Activated CD4-positive, alpha-beta T cell treated with anti-CD3 and anti-CD28 coated beads, Interleukin-2, amount 50 U/mL, for 48 hours (primary cell): ENCODE results near the gene CFAP20.
"Not testable (repeated sequence)": the region's sequence is repeated elsewhere in the genome, so short reads cannot be mapped to it uniquely, and the experiment has no call there.

ENCODE experiments used
- DNase-seq, 2 experiments: peaks; one replicate each; pipeline ENCODE4 v3.0.0-alpha.2; 2020

The CFAP20 gene

DNA sequence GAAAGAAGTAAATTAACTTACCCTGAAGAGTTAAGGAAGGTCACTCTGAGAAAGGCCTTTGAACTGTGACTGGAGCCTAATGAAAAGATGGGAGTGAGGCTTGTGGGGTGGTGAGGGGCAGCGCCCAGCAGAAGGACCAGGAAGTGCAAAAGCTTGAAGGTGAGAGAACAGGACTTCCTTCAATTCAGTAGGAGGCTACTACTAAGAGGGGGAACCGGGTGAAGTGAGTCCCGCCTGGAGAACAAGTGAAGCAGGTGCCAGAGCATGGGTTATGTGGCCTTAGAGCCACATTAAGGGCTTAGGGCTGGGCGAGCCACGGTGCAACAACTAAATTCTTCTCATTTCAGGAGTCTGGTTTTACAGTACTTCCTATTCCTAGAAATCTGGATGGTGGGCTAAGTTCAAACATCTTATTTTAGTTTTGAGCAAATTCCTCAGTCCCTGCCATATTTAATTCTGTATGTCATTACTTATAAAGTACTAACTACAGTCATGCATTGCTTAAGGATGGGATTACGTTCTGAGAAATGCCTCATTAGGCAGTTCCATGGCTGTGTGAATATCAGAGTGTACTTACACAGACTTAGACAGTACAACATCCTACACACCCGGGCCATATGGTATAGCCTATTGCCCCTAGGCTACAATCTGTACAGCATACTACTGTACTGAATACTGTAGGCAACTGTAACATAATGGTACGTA, 5.1 kb downstream of the CFAP20 start:
- DNase-seq, result no peak

DNA sequence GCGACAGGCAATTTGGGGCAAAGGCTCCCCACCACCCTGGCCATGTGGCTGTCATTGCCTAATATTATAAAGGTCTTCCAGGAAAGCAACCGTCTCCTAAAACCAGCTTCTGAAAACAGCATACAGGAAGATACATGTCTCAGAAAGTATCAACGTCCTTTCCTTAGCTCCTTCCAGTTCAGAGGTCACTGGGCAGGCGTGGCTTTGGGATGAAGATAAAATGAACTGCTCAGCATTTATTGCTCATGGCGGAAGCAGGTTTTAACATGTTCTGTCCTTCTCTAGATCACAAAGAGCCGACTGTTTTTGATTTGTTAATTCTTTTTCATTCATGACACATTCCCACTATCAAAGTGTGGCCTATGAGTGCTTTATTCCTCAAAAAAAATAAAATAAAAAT, 8.0 kb downstream of the CFAP20 start:
- no peak for DNase-seq

DNA sequence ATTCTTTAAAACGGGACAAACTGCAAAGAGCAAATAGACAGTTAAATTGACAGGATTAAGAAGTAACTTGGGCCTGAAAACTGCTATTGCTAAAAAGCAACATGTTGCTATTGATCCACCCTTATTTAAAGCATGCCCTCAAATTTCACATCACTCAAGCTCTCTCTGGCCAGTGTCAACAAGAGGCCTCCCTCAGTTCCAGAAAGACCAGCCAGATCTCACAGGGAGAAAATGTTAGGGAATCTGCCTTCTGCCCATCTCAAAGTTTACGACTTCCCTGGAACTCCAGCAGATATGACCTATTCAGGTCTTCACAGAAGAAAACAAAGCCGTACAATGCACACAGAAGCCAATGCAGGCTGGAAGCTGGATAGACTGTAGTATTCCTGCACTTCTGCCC, 8.9 kb downstream of the CFAP20 start:
- DNase-seq, result no peak

DNA sequence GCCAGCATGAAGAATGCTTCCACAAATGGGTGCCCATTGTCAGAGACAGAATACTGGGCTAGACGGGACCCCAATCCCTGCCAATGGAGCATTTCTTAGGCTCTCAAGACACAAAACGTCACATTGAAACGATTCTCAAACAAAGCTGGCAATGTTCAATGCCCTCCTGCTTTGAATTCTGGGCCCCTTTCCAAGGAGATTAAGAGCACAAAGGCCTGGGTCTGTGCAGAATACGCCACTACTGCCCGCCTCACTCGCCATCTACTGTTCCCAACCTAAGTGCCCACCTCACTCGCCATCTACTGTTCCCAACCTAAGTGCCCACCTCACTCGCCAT, 9.7 kb downstream of the CFAP20 start:
- no peak for DNase-seq

DNA sequence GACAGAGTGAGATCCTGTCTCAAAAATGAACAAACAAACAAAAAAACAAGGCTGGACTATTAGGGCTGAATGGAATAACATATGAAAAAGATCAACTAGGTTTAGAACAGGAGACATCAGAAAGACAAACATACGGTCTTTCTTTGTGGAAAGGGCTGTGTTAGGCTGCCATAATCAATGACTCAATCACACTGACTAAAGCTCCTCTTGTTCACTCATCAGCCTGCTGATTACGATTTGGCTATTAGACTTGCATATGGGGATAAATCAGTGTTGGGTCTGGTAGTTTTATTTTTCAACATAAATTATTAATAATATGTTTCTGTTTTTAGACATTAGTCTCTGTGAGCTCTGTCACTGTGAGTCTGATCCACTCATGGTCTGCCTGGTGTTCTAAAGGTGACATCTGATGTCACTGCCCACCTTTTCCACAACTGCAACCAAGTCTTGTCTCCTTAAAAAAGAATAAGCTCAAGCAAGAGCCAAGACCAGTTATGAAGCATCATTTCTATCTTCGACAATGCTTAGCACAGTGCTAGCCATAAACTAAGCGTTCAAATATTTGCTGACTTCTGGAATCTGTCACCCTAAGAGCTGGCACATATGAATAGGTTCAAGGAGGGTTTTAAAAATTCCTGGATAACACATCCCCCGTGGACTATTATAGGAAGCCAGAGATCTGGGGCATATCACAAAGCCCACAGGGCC, 10.2 kb downstream of the CFAP20 start:
- DNase-seq, result no peak

DNA sequence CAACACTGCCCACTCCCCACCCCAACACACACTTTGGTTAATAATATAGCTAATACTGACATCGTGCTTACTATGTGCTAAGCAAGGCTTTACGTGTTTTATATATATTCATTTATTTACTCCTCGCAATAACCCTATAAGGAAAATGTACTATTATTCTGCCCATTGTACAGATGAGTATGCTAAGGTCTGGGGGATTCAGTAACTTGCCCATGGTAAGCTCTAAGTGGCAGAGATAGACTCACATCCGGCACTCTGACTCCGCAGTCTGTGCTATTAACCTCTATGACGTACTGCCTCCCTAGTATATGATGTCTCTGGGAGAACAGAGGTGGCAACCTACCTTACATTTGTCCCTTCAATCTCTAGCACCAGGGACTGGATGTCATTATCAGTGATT, 12.7 kb downstream of the CFAP20 start:
- DNase-seq, result no peak

DNA sequence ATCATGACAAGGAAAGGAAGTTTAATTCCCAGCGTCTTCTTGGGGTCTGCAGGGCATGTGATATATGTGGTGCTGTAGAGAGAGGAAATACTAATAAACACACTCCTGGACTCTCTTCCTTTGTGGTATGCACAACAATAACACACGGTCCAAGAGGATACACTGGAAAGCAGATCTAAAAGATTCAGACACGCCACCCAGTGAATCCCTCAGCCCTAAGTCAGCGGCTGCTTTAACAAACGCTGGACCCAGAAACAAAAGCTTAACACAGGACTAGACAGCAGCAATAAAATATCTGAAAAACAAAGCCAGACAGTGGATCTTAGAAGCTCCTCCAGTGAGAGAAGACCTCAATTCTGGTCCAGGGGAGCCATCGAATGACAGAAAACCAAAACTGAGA, 13.1 kb downstream of the CFAP20 start:
- no peak for DNase-seq

DNA sequence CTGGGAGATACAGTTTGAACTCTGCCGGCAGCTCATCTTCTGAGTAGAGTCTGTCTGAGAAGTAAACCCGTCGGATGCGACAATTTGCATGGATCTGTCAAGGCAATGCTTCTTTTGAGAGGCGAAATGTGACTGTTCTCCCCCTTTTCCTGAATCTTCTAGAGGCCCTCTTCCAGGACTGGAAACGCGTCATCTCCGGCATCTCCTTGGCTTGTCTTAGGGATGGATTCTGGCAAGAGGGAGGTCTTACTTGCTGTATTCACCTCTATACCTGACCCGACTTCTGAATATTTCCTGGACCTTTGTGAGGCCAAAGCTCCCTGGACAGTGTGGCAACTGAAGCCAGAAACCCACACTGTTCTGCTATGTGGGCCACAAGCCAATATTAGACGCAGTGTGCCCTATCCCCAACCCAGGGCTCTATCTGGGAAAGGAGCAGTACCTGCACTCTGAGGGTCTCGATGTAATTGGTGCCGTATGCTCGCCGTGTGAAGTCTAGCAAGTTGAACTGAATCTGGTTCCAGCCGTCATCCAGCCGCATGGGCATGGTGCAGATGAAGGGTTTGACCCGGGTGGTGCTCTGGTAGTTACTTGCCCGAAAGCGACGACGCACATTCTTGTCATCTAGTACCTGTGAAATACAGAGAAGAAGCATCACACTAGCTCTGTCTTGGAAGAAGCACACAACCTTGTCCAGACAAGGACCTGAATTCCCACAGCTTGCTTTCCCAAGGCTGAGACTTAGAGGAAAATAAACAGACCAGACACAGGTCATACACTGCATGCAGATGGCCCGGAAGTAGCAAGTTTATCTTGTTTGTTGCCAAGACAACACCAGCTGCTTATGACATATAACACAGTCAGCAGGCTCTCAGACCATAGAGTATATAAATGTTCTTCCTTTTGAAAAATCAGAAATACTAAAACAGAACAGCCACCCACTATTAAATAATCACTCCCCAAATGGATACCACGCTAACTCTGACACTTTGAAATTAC, 14.1 kb downstream of the CFAP20 start:
- DNase-seq, result no peak

DNA sequence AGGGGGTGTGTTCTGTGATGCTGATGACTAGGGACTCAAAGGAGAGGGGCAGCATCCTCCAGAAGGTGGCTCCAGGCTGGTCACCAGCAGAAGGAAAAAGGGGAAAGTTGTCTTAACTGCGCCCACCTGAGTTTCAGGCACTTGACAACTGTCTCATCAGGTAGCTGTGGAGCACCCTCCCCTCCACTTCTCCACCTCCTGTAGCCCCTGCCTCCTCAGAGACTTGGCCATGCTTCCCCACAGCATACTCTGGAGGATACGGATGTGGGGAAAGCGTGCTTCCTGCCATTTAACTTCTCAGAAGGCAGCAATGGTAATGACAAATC, 17.9 kb downstream of the CFAP20 start:
- DNase-seq, result no peak

DNA sequence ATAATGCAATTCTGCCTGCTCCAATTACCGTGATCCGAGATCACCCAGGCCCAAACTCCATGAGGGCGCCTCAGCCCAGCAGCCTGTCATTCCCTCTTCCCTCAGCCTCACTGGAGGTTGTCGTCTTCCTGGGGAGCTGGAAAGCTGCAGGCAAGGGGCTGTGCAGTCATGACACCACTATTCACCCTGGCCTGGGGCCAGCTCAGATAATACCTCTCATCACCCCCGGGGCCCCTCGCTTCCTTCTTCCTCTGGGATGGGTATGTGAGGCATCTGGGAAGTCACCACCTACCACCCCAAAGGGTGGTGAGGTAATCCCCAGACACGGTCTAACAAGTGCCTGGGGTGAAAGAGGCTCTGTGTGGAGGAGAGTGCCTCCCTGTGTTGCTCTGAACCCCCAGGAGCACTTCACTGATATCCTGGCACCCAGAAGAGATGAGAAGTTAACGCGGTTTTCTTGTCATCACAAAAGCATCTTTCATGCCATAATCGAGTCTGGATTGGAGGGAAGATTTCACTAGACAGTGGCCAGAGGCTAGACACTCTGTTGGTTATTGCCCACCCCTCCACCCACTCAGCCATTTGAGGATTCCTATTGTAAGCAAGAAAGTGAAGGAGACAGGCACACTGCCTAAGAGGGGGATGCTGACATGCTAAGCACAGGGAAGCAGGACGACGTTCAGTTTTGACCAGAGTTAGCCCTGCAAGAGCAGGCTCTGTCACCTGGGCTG, 18.4 kb downstream of the CFAP20 start:
- DNase-seq, result no peak

DNA sequence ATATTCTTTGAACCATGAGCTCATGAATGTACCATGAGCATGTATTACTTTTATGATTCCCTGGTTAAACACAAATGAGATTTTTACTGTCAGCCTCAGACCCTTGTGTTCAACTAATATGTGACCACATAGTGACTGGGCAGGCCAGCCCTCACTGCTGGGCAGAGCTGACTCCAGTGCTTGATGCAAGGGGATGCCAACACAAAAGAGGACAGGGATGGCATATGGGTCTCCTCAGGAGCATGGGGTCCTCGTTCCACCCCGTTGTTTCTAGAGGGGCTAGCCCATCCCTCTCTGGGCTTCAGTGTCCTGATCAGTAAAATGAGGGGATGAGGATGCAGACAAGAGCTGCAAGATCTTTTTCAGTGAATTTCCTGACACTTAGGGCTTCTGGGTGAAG, 19.3 kb downstream of the CFAP20 start:
- no peak for DNase-seq

DNA sequence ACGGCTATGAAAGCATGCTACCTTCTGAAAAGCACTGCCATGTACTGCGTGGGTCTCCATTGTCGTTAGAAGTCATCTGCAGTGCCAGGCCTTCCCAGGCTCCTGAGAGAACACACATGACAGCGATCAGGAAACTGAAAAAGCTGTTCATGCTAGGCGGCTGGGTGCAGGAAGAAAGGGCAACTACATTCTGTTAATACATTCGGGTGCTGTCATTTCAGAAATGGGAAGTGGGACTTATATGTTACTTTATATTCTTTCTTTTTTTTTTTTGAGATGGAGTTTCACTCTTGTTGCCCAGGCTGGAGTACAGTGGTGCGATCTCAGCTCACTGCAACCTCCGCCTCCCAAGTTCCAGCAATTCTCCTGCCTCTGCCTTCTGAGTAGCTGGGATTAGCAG, 19.9 kb downstream of the CFAP20 start:
- no peak for DNase-seq

DNA sequence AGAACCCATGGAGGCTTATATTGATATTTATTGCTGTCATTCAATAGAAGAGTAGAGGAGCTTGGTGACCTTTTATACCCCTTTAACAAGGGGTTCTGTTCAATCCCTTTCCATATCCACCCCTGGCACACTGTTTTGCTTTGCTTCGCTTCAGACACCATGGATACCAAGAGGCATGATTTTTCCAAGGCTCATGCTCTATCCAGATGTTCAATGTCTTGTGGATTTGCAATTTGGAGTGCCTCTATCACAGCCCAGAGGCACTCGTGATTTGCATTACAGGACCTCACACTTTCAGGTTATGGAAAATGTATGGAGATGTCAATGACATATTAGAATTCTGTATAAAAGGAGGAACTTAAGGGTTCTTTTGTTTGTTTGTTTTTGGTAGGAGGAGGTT, 21.5 kb downstream of the CFAP20 start:
- DNase-seq, result no peak

DNA sequence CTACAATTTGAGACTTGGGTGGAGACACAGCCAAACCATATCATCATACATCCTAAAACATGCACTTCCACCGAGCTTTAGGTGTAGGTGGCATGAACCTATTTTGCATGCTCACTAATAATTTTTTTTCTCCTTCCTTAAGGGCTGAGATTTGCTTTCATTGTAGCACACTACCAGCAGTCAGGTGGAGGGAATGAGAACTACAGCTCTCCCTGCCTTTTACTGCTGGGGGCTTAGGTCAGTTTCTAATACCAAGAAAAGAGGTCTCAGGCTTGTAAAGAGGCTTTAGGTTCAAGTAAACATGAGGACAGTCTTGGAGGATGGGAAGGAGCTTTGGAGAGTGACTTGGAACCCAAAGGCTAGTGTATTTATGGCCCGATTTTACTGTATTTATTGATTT, 22.0 kb downstream of the CFAP20 start:
- DNase-seq, result no peak

DNA sequence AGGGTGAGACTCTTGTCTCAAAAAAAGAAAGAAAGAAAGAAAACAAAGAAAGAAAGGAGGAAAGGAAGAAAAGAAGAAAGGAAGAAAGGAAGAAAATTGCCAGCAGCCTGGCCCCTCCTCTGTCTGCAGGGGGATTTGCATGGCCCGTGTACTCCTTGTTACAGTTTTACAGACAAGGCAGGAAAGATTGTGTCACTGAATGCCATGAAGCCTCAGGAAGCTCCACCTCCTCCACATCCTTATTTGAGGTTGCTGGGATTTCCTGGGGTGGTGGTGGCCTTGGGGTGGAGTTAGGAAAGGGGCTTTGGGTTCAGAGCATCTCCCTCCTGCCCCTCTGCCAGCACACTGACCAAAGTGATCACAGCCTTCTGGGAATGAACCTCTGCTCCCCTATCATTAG, 23.6 kb downstream of the CFAP20 start:
- no peak for DNase-seq

DNA sequence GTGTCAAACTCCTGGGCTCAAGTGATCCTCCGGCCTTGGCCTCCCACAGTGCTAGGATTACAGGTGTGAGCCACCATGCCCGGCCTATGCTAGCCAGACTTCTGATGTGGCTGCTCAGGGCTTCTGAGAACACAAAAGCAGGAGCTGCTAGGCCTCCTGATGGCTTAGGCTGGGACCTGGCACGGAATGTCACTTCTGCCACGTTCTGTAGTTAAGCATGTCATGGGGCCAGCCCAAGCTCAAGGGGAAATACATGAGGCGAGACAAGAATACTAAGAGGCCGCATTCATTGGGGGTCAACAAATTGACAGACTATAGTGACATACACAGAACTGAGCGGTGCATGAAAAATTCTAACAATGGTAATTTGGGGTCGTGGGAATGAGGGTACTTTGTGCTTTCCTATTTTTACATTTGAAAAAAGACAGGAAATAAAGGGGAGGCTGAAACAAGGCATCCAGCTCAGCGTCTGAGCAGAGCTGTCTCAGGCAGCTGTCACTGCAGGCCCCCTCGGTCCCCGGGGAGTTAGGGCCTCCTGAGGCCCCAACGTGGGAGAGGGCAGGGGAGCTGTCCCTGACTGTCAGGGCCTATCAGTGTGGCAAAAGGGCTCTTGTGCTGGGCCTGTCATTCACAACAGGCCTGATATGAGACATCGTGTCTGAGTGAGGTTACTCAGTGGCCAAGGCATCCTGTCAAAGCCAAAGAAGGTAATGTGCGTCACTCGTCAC, 26.4 kb downstream of the CFAP20 start:
- DNase-seq, result no peak

DNA sequence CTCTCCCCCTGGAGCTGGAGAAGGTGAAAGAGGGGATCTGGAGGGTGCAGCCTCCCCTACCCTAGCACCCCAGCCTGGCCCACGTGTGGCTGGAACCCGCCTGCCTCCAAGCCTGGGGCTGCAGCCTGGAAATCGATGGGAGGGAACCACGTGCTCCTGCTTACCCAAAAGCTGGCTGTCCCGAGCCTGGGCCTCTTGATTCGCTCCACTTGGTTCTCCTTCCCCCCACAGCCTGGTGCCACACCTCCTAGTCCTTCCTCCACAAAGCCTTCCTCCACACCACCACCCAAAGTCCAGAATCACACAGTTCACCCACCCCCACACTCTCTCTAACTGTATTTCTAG, 29.3 kb downstream of the CFAP20 start:
- DNase-seq, result no peak

DNA sequence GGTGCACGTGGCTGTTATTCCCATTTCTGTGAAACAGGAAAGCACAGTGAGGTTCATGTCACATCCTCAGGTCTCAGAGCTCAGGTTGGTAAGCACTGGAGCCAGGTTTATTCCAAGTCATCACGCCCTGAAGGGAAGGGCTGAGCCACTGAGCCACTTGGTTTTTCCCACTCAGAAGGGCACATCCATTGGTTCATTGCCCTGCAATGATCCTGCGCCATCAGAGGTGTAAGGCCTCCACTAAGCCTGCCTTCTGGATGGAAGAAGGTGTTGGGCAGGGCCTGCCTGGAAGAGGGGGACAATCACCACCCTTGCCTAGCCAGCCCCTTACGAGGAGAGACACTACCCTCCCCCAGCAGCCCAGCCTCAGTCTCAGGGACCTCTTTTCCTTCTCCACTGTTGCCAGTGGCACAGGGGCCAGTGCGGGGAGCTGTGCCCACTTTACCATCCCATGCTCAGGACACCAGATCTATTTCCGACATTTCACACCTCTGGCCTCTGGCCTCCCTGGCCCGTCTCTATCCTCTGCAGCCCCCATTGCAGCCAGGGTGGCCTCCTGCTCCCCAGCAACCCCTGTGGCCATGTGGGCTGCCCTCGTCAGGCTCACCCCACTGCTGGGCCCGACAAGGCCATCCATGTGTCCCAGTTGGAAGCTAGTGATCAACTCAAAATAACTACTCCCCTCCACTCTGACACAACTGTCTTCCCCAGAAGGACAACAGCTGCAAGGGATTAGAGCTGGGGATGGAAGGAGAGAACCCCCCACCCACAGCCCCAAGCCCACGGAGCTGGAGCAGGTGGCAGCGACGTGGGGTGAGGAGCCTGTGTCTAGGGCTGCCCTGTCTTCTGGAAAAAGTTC, 29.9 kb downstream of the CFAP20 start:
- no peak for DNase-seq

DNA sequence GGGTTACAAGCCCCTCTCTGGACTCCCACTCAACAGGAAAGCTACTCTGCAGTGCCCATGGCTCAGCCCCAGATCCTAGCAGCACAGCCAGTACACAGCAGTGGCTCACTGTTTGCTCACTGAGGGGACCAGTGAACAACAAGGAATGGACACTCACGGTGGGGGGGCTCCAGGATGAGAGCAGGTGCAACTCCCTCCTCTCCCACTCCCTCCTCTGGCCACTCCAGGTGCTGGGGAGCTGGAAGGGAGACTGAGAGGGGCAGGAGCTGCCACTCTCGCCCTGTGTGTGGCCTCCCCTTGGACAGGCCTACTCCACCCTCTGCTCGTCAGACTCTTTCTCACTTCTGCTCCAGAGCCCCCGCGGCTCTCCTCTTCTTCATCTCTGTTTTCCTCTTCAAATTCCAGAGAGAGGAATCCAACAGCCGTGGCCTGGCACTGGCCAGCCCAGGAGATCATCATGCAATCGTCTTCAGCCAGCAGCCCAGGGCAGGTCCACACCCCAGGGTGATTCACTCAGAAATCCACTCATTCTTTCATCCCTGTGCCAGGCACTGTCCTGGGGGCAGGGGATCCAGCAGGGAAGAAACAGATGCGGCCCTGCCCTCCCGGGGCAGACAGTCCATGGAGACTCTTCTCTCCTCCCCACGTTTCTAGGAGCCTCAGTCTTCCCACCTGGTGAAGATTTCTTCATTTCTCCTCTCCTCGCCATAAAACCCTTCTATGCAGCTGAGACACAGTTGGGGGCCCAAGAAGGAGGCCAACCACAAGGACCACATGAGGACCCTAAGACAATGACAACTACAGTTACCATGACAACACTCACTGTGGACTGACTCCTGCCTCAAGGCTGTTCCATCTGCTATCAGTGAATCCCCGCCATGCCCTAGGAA, 30.7 kb downstream of the CFAP20 start:
- no peak for DNase-seq

DNA sequence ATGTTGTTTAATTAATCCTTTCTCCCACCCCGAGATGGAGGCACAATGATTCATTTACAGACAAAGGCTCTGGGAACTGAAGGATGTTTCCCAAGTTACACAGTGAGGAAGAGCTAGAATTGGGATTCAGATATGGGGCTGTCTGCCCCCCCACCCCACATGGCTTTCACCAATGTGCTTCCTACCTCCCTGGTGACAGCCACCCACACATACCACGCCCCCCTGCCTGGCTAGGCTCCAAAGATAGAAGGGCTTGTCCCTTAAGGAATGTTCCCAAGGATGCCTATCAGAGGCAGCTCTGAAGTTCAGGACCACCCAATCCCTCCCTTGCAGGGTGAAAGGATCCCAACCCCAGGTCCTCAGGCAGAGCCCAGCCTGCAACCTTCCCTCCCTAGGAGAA, 32.9 kb downstream of the CFAP20 start:
- DNase-seq, result no peak

DNA sequence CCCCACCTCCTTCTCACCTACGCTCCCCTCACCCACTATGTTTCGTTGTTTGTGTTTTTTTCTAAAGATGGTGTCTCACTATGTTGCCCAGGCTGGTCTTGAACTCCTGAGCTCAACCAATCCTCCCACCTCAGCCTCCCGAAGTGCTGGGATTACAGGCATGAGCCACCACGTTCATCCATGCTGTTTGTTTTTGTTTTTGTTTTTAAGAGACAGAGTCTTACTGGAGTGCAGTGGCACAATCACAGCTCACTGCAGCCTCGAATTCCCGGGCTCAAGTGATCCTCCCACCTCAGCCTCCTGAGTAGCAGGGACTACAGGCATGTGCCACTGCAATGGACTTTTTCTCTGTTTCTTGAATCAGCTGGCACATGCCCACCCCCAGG, 33.6 kb downstream of the CFAP20 start:
- not testable (repeated sequence) for DNase-seq
